Large intestine (tissue), 12 donors: Measurements from ENCODE around the gene HDAC3. TPM values are rescaled to one million over a fixed set of nuclear protein-coding genes. Genes with fewer than 3 reads are reported as not detected.

ENCODE experiments used
- DNase-seq, 2 donors: peaks; one replicate each; pipeline versions ENCODE4 v3.0.0 to v3.0.0-alpha.2; 2013
- H3K27ac ChIP-seq: one replicate; pipeline ENCODE4 v1.5.1; 2013; ENCODE audit warnings: low read length
- H3K27me3 ChIP-seq: 2 replicates; pipeline ENCODE4 v1.6.1; 2013; ENCODE audit warnings: low read length; ENCODE audit not compliant: control insufficient read depth, insufficient read depth
- H3K36me3 ChIP-seq: 2 replicates; pipeline ENCODE4 v1.6.1; 2013; ENCODE audit warnings: low read length; ENCODE audit not compliant: control insufficient read depth, insufficient read depth
- H3K4me1 ChIP-seq: one replicate; pipeline ENCODE4 v1.6.1; 2013; ENCODE audit warnings: low read length; ENCODE audit not compliant: control insufficient read depth, insufficient read depth
- H3K4me3 ChIP-seq: one replicate; pipeline ENCODE4 v1.5.1; 2013; ENCODE audit warnings: low read length
- H3K9me3 ChIP-seq: one replicate; pipeline ENCODE4 v1.6.1; 2013; ENCODE audit warnings: mild to moderate bottlenecking, low read depth, low read length, moderate library complexity; ENCODE audit not compliant: control insufficient read depth
- WGBS: methylation state at CpG from one replicate; pipeline ENCODE4 v1.1.5; 2013; ENCODE audit warnings: low lambda C conversion rate; ENCODE audit not compliant: insufficient coverage; 5-methylcytosine and 5-hydroxymethylcytosine counted together
- long read RNA-seq, 11 donors: transcript quantifications; one replicate each; lab custom pipeline, GENCODE V29; 2026
- polyA plus RNA-seq: library from polyadenylated mRNA; unstranded; fragments of 120-200 nt; gene quantifications from one replicate; pipeline ENCODE4 v1.2.1, GENCODE V29; 2013

Gene HDAC3
- polyA plus RNA-seq, result 71.5 TPM
- long read RNA-seq, donor 1, transcript HDAC3-201 (15 exons, 1,959 nt), result major isoform, 9 of 12 reads
- long read RNA-seq, donor 1, partial matches to known transcripts, result 0 of 12 reads
- long read RNA-seq, donor 1, other reads (novel, unspliced or antisense), result 0 of 12 reads
- long read RNA-seq, donor 2, transcript HDAC3-201 (15 exons, 1,959 nt), result major isoform, 8 of 15 reads
- long read RNA-seq, donor 2, partial matches to known transcripts, result 5 of 15 reads
- long read RNA-seq, donor 2, other reads (novel, unspliced or antisense), result 0 of 15 reads
- long read RNA-seq, donor 3, transcript HDAC3-201 (15 exons, 1,959 nt), result major isoform, 21 of 38 reads
- long read RNA-seq, donor 3, partial matches to known transcripts, result 13 of 38 reads
- long read RNA-seq, donor 3, other reads (novel, unspliced or antisense), result 0 of 38 reads
- long read RNA-seq, donor 4, result 0 reads
- long read RNA-seq, donor 5, transcript HDAC3-201 (15 exons, 1,959 nt), result major isoform, 7 of 8 reads
- long read RNA-seq, donor 5, partial matches to known transcripts, result 0 of 8 reads
- long read RNA-seq, donor 5, other reads (novel, unspliced or antisense), result 0 of 8 reads
- long read RNA-seq, donor 6, transcript HDAC3-201 (15 exons, 1,959 nt), result major isoform, 12 of 14 reads
- long read RNA-seq, donor 6, partial matches to known transcripts, result 0 of 14 reads
- long read RNA-seq, donor 6, other reads (novel, unspliced or antisense), result 0 of 14 reads
- long read RNA-seq, donor 7, transcript HDAC3-201 (15 exons, 1,959 nt), result major isoform, 7 of 7 reads
- long read RNA-seq, donor 7, partial matches to known transcripts, result 0 of 7 reads
- long read RNA-seq, donor 7, other reads (novel, unspliced or antisense), result 0 of 7 reads
- long read RNA-seq, donor 8, transcript HDAC3-201 (15 exons, 1,959 nt), result major isoform, 15 of 31 reads
- long read RNA-seq, donor 8, partial matches to known transcripts, result 11 of 31 reads
- long read RNA-seq, donor 8, other reads (novel, unspliced or antisense), result 0 of 31 reads
- long read RNA-seq, donor 9, transcript HDAC3-201 (15 exons, 1,959 nt), result major isoform, 8 of 8 reads
- long read RNA-seq, donor 9, partial matches to known transcripts, result 0 of 8 reads
- long read RNA-seq, donor 9, other reads (novel, unspliced or antisense), result 0 of 8 reads
- long read RNA-seq, donor 10, transcript HDAC3-213 (2 exons, 830 nt), result minor isoform, 6 of 28 reads
- long read RNA-seq, donor 10, transcript HDAC3-201 (15 exons, 1,959 nt), result major isoform, 16 of 28 reads
- long read RNA-seq, donor 10, partial matches to known transcripts, result 6 of 28 reads
- long read RNA-seq, donor 10, other reads (novel, unspliced or antisense), result 0 of 28 reads
- long read RNA-seq, donor 11, transcript HDAC3-201 (15 exons, 1,959 nt), result major isoform, 16 of 24 reads
- long read RNA-seq, donor 11, partial matches to known transcripts, result 5 of 24 reads
- long read RNA-seq, donor 11, other reads (novel, unspliced or antisense), result 0 of 24 reads

DNA sequence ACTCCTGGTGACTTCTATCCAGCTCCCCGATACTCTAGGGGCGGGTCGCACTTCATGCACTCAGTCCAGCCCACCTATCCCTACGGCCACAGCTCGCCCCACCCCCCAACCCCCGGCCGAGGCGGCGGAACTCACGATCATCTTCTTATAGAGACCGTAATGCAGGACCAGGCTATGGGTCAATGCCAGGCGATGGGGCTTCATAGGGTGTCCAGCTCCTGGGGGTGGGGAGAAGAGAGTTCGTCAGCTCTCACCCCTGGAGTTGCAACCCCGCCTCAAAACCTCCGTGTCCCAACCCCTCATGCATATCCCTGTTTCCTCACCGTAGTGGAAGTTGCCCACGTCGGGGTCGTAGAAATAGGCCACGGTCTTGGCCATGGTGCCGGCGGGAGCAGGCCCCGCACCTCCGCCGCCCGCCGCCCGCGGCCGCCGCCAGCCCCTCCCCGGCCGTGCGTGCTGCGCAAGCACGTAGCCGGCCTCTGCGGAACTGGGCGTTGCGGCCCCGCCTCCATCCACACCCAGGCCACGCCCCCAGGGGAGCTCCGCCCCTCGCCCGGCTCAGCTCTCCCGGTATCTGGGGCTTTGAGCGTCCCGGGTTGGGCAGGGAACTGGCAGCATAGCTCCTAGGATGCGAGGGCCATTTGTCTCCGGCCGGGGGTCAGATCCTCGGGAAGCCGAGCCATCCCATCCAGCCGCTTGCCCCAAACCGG lies at the start of gene HDAC3, which contains the start of gene RELL2:
Gene HDAC3 (minus strand): TSS at position 437 of the 710 bp plus-strand sequence. CDS start 59 bp downstream, at position 378.
Gene RELL2 (plus strand): TSS at position 585 of the 710 bp plus-strand sequence. CDS start 1,229 bp downstream, outside the sequence.
- Histone ChIP-seq H3K27me3 (peaks cover 15% of the 10 kb centered on the region), H3K4me3 (peak within 1 kb of the TSS; percentile 99)
- WGBS, result no CpG with 5 or more reads among the region's 55 CpGs

DNA sequence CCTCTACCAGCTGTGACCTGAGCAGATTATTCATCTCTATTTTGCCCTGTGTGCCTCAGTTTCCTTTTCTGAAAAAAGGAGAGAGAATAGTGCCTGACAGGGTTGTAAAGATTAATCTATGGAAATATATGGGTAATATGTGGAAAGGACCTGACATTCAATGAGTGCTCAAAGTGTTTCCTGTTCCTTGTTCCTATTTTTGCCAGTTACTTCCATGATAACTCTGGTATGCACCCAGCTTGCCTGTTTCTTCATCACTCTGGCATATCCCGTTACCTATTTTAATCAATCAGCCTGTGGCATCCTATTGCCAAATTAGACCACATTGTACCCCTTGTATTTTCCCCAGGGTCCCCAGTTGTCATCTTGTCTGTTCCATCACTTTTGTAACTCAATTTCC lies 48.9 kb upstream of the HDAC3 start:
- H3K4me3 ChIP-seq, result no peak overlapping the region
- H3K9me3 ChIP-seq, result no peaks in the 10 kb centered on the region
- no peak overlapping the region for H3K27ac ChIP-seq
- WGBS, result 67% methylated on average over 1 of the region's 1 CpG
- H3K27me3 ChIP-seq, result peaks cover 8% of the 10 kb centered on the region
- H3K4me1 ChIP-seq, result peaks cover 16% of the 10 kb centered on the region
- H3K36me3 ChIP-seq, result no peaks in the 10 kb centered on the region
- DNase-seq, result no peak

More for the DNA sequence above, at the start of gene HDAC3, which contains the start of gene RELL2:
- Histone ChIP-seq H3K36me3 (peaks cover 25% of the 10 kb centered on the region), H3K4me1 (peaks cover 11% of the 10 kb centered on the region), H3K27ac (peak within 1 kb of the TSS; percentile 71), H3K9me3 (peaks cover 11% of the 10 kb centered on the region)
- DNase-seq, result peak; percentile 92 to 95

DNA sequence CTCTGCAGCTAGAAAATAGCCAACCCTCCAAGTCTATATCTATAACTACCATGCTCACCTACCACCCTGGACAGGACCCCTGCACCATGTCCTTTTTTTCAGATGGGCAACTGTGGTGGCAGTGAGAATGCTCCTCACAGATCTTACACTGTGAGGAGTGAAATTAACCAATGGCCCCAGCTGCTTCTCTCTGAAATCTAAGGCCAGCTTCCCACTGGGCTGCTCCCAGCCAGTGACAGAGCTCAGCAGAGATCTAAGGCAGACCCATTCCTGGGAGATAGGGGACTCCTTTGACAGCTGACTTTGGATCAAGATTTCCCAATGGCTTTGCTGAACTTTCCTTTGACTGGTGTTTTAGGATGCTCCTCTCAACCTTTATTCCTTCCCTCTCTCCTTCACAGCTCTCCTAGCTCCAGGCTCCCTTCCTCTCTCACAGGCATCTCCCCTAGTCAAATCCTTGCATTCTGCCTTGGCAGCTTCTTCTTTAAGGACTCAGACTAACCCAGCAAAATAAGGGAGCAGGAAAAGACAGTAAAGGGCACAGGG lies 47.0 kb upstream of the HDAC3 start:
- no peak overlapping the region for H3K4me3 ChIP-seq
- H3K27ac ChIP-seq, result no peak overlapping the region
- no peaks in the 10 kb centered on the region for H3K27me3 ChIP-seq
- H3K9me3 ChIP-seq, result no peaks in the 10 kb centered on the region
- DNase-seq, result no peak
- H3K4me1 ChIP-seq, result peaks cover 21% of the 10 kb centered on the region
- H3K36me3 ChIP-seq, result peaks cover 3% of the 10 kb centered on the region

DNA sequence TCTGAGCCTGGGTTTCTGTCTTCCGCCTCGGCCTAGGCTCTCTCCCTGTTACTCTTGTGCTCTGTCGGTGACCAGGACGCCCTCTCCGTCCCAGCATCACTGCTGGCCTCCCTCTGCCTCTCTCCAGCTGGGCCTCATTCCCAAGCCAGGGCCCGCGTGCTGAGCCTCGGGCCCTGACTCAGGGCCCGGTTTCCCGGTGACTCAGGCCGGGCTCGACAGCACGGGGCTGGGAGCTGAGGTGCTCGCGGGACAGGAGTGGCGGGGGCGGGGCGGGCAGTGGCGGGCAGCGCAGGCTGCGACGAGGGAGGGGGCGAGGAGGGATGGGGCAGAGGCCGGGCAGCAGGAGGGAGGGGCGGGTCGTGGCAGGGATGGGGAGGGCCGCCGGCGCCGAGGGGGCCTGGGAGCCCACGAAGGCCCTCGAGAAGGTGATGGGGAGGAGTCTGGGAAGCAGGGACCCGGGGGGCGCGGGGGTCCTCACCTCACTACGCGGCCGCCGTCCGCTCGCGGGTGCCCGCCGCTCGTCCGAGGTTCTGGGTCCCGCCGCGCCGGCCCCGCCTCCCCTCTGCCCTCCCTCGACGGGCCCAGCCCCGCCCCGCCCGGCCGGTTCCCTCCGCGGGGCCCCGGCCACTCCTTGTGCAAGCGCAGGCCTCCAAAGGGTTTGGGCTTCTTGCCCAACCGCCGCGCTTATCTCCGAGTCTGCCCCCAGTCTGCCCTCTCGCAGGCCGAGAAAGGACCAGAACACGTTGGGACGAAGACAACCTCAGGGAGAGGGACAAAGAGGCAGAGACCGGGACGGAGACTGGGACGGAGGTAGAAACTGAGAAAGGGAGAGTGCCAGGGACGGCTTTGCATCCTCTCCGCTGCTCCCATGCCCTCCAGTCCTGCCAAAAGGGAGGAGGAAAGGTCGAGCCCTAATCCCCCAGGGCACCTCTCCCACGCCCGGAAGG lies 45.3 kb upstream of the HDAC3 start, which contains the start of gene ARAP3:
Gene ARAP3 (minus strand): TSS at position 536 of the 947 bp plus-strand sequence. CDS start 1,744 bp downstream, outside the sequence.
- peaks cover 3% of the 10 kb centered on the region for H3K36me3 ChIP-seq

DNA sequence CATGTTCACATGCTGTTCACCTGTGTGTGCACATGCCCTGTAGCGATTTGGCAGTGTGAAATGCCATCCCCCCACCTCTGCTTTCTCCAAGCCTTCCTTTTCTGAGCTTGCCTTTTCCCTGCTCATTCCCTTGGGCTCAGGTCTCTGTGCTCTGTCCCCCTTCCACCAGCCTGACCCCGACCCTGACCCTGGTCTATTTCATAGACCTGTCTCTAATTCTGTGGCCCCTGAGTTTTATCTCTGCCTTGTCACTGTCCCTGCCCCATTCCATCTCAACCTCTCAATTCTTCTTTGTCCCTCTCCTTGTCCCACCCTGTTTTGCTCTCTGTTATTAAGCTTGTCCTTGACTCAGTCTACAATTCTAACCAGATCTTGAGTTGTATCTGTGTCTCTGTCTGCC lies 44.6 kb upstream of the HDAC3 start:
- Histone ChIP-seq H3K9me3 (no peaks in the 10 kb centered on the region), H3K27ac (peak overlapping the region; percentile 76), H3K27me3 (no peaks in the 10 kb centered on the region), H3K4me1 (peaks cover 21% of the 10 kb centered on the region), H3K4me3 (peak overlapping the region; percentile 36), H3K36me3 (peaks cover 3% of the 10 kb centered on the region)
- no peak for DNase-seq
- WGBS, result 80% methylated on average over 1 of the region's 2 CpGs

More for the DNA sequence above, 45.3 kb upstream of the HDAC3 start, which contains the start of gene ARAP3:
- peak; percentile 77 to 91 for DNase-seq
- Histone ChIP-seq H3K9me3 (no peaks in the 10 kb centered on the region), H3K27me3 (no peaks in the 10 kb centered on the region), H3K27ac (peak within 1 kb of the TSS; percentile 76), H3K4me1 (peaks cover 21% of the 10 kb centered on the region), H3K4me3 (peak within 1 kb of the TSS; percentile 36)
- WGBS, result no CpG with 5 or more reads among the region's 77 CpGs

DNA sequence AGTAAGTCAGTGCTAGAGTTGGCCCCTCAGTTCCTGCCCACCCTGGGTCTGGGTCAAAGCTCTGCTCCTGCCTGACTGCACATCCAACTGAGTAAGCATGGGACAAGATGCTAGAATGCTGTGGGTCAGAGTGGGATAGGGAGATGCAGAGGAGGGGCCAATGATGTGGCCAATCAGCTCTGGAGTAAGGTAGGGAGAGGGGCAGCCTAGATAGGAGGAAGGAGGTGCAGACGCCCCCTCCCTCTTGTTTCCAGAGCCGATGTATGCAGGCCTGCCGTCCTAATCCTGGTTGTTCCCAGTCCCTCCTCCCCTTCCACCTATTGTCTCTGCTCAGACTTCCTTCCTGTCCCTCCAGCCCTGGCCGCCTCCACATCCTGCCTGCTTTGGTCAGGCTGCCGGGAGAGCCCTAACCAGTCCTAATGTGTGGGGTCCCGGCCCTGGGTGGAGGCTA lies 44.1 kb upstream of the HDAC3 start:
- no peak overlapping the region for H3K4me3 ChIP-seq
- H3K36me3 ChIP-seq, result peaks cover 3% of the 10 kb centered on the region
- no peaks in the 10 kb centered on the region for H3K9me3 ChIP-seq
- peaks cover 21% of the 10 kb centered on the region for H3K4me1 ChIP-seq
- H3K27ac ChIP-seq, result peak overlapping the region; percentile 76
- WGBS, result 60% methylated on average over 1 of the region's 6 CpGs
- H3K27me3 ChIP-seq, result no peaks in the 10 kb centered on the region
- peak in 1 of 2 donors; percentile 30 for DNase-seq

DNA sequence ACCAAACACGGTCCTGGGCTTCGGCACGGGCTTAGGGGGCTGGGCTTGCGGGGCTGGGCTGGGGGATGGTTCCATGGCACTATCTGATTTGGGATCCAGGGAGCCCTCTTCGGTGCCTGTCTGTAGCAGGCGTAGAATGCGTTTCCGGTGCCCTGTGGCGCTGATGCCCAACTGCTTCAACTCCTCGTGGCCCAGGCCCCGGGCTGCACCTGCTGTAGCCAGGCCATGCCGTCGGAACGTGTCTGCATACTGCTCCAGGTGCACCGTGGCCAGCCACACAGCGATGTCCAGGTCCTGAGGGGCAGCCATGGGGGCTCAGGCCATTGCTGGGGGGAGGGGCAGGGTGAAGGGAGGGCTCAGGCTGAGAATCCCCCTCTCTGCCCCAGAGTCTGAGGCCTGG lies 43.5 kb upstream of the HDAC3 start:
- H3K27ac ChIP-seq, result no peak overlapping the region
- no peak for DNase-seq
- WGBS, result no CpG with 5 or more reads among the region's 16 CpGs

DNA sequence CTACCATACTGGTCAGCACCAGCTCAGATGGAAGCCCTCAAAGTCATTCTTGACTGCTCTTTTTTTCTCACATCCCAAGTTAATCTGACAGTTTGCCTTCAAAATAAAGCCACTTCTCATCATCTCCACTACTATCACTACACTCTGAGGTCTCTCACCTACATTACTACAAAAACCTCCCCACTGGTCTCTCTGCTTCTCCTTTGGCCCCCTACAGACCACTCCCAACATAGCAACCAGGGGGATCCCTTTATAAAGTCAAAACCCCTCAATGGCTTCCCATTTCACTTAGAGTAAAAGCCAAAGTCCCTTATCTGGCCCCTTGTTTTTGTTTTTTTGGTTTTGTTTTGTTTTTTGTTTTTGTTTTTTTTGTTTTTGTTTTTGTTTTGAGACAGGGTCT lies 40.8 kb upstream of the HDAC3 start:
- Histone ChIP-seq H3K36me3 (peaks cover 4% of the 10 kb centered on the region), H3K4me3 (no peak overlapping the region), H3K27ac (no peak overlapping the region), H3K27me3 (no peaks in the 10 kb centered on the region), H3K4me1 (peaks cover 17% of the 10 kb centered on the region), H3K9me3 (no peaks in the 10 kb centered on the region)
- DNase-seq, result no peak

More for the DNA sequence above, 43.5 kb upstream of the HDAC3 start:
- no peaks in the 10 kb centered on the region for H3K27me3 ChIP-seq
- H3K4me1 ChIP-seq, result peaks cover 21% of the 10 kb centered on the region
- peaks cover 3% of the 10 kb centered on the region for H3K36me3 ChIP-seq
- H3K4me3 ChIP-seq, result no peak overlapping the region
- H3K9me3 ChIP-seq, result no peaks in the 10 kb centered on the region
